Caco-2 (cell line): ENCODE data around the gene LRRN4CL. TPM values are rescaled to one million over a fixed set of nuclear protein-coding genes. Genes with fewer than 3 reads are reported as not detected.

Source experiments
- BruUV-seq: library from RNA; stranded (reverse); fragments of 400-500 nt; replicated peaks from 2 replicates; lab custom pipeline; 2021; lab: Mats Ljungman, UMichigan
- CTCF ChIA-PET: fragments of 300-600 bp; sonication (Branson Sonifier 250); formaldehyde crosslinking; loops from one replicate; lab custom pipeline; 2022; ENCODE audit warnings: antibody characterized with exemption; lab: Charles Lee
- POLR2A ChIA-PET: fragments of 300-600 bp; sonication (Branson Sonifier 250); formaldehyde crosslinking; loops from one replicate; lab custom pipeline; 2022; ENCODE audit warnings: antibody characterized with exemption; lab: Charles Lee
- DNase-seq, 2 experiments: peaks; one replicate each; pipeline versions ENCODE4 v3.0.0 to v3.0.0-alpha.2; 2020 to 2022
- H3K27me3 ChIP-seq: replicated peaks from 2 replicates; pipeline ENCODE4 v1.6.0; 2011; ENCODE audit warnings: low read length; ENCODE audit not compliant: control insufficient read depth, insufficient read depth
- H3K36me3 ChIP-seq: 2 replicates; pipeline ENCODE4 v1.5.1; 2011; ENCODE audit warnings: low read length; ENCODE audit not compliant: control insufficient read depth, insufficient read depth
- H3K4me1 ChIP-seq: fragments of 250-450 bp; sonication (Bioruptor Pico); 2 replicates; pipeline ENCODE4 v1.5.1; 2020; ENCODE audit warnings: mild to moderate bottlenecking
- H3K4me3 ChIP-seq: 2 replicates; pipeline ENCODE4 v1.5.1; 2011; ENCODE audit warnings: low read depth, mild to moderate bottlenecking, control low read depth, low read length
- H3K9me3 ChIP-seq: fragments of 250-450 bp; sonication (Bioruptor Pico); 2 replicates; pipeline ENCODE4 v1.5.1; 2020; ENCODE audit warnings: mild to moderate bottlenecking, moderate library complexity
- H3K27ac Mint-ChIP-seq: one replicate; pipeline ENCODE4 v1.8.0; 2022; ENCODE audit warnings: mixed read lengths; ENCODE audit not compliant: unreplicated experiment
- H3K27me3 Mint-ChIP-seq: one replicate; pipeline ENCODE4 v1.8.0; 2022; ENCODE audit warnings: mixed read lengths; ENCODE audit not compliant: insufficient read depth, unreplicated experiment
- H3K36me3 Mint-ChIP-seq: one replicate; pipeline ENCODE4 v1.8.0; 2022; ENCODE audit warnings: mild to moderate bottlenecking, mixed read lengths; ENCODE audit not compliant: insufficient read depth, unreplicated experiment
- H3K4me1 Mint-ChIP-seq: one replicate; pipeline ENCODE4 v1.8.0; 2022; ENCODE audit warnings: low read depth, mixed read lengths; ENCODE audit not compliant: unreplicated experiment
- H3K4me3 Mint-ChIP-seq: one replicate; pipeline ENCODE4 v1.8.0; 2022; ENCODE audit warnings: mild to moderate bottlenecking, moderate library complexity, mixed read lengths; ENCODE audit not compliant: unreplicated experiment
- H3K9me3 Mint-ChIP-seq: one replicate; pipeline ENCODE4 v1.8.0; 2022; ENCODE audit warnings: mixed read lengths; ENCODE audit not compliant: unreplicated experiment
- CTCF ChIP-seq, 2 experiments: fragments of 200-600 bp in 1 of 2; IDR thresholded peaks; 1 replicate in 1 of 2; 2 replicates in 1 of 2; pipeline versions ENCODE4 v1.5.1 to v1.8.0; 2011 to 2022; ENCODE audit warnings: antibody characterized with exemption in 1 of 2, control low read depth in 1 of 2, inconsistent platforms in 1 of 2, low read depth in 1 of 2, low read length in 1 of 2, mild to moderate bottlenecking in 1 of 2, moderate library complexity in 1 of 2; ENCODE audit not compliant: insufficient read depth in 1 of 2, severe bottlenecking in 1 of 2, unreplicated experiment in 1 of 2
- intact Hi-C: fragments of 100-400 bp; cut with micrococcal nuclease; formaldehyde crosslinking; loops from one replicate; pipeline ENCODE4 v1.10.0; 2022; ENCODE audit not compliant: unreplicated experiment
- total RNA-seq: library from RNA; stranded (reverse); gene quantifications from 2 replicates; pipeline ENCODE4 v1.2.3, GENCODE V29; 2022

The LRRN4CL gene
- total RNA-seq, 1 experiment from 2014 or later = 0.64 TPM

GRCh38 chr11:62708793-62709192, 19.5 kb upstream of the LRRN4CL start:
- Mint-ChIP-seq H3K36me3 (peaks cover 87% of the 10 kb centered on the region), H3K4me3 (no peak overlapping the region), H3K9me3 (no peaks in the 10 kb centered on the region), H3K27me3 (no peaks in the 10 kb centered on the region), H3K27ac (no peak overlapping the region), H3K4me1 (peaks cover 27% of the 10 kb centered on the region)
- no TSS peak for BruUV-seq
- intact Hi-C loops = no loop called here
- ChIA-PET POLR2A (interaction anchor here (1.0 kb wide), 1 partner anchor 19 kb away, joined by 4 read pairs; the partner anchor contains the start of gene TTC9C), CTCF (no interaction called here)
- no peak for TF ChIP-seq CTCF (IDR thresholded peaks at IDR 0.05; ENCODE audit: insufficient read depth in 1 of 2, low read depth in 1 of 2, low read length in 1 of 2, severe bottlenecking in 1 of 2, unreplicated experiment in 1 of 2)
- no peak for DNase-seq
- Histone ChIP-seq H3K36me3 (0 out of 2 replicates have a peak, but pooled peaks cover 3% of the 10 kb centered on the region), H3K4me1 (peaks cover 23% of the 10 kb centered on the region), H3K9me3 (no peaks in the 10 kb centered on the region), H3K4me3 (no peak overlapping the region), H3K27me3 (no peaks in the 10 kb centered on the region)

DNA sequence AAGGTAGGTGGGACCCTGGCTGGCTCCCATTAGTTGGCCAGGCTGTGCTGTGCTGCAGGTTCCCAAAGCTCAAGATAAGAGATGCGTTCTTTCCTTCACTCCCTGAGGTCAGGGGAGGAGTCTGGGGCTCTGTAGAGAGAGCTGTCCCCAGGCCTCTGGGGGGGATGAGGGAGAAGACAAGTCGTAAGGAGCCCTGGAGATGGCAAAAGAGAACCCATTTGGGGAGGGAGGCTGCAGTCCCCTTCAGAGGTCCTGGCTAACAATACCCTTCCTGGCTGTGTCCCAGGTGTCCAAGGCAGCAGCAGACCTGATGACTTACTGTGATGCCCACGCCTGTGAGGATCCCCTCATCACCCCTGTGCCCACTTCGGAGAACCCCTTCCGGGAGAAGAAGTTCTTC, 19.1 kb upstream of the LRRN4CL start:
- Histone ChIP-seq H3K36me3 (0 out of 2 replicates have a peak, but pooled peaks cover 3% of the 10 kb centered on the region), H3K27me3 (no peaks in the 10 kb centered on the region), H3K4me1 (peaks cover 18% of the 10 kb centered on the region), H3K9me3 (no peaks in the 10 kb centered on the region), H3K4me3 (no peak overlapping the region)
- H3K27me3 Mint-ChIP-seq = no peaks in the 10 kb centered on the region
- ChIA-PET POLR2A (interaction anchor here (1.0 kb wide), 1 partner anchor 20 kb away, joined by 4 read pairs; the partner anchor contains the start of gene TTC9C), CTCF (interaction anchor here (0.5 kb wide), 1 partner anchor 36 kb away, joined by 3 read pairs; no protein-coding TSS in a partner anchor)
- intact Hi-C loops = no loop called here
- H3K4me3 Mint-ChIP-seq = no peak overlapping the region
- no TSS peak for BruUV-seq
- H3K36me3 Mint-ChIP-seq = peaks cover 83% of the 10 kb centered on the region
- peak overlapping the region; percentile 97 for H3K27ac Mint-ChIP-seq
- TF ChIP-seq CTCF (IDR thresholded peaks at IDR 0.05; ENCODE audit: insufficient read depth in 1 of 2, low read depth in 1 of 2, low read length in 1 of 2, severe bottlenecking in 1 of 2, unreplicated experiment in 1 of 2) = no peak
- no peak for DNase-seq
- H3K4me1 Mint-ChIP-seq = peaks cover 23% of the 10 kb centered on the region
- no peaks in the 10 kb centered on the region for H3K9me3 Mint-ChIP-seq

DNA sequence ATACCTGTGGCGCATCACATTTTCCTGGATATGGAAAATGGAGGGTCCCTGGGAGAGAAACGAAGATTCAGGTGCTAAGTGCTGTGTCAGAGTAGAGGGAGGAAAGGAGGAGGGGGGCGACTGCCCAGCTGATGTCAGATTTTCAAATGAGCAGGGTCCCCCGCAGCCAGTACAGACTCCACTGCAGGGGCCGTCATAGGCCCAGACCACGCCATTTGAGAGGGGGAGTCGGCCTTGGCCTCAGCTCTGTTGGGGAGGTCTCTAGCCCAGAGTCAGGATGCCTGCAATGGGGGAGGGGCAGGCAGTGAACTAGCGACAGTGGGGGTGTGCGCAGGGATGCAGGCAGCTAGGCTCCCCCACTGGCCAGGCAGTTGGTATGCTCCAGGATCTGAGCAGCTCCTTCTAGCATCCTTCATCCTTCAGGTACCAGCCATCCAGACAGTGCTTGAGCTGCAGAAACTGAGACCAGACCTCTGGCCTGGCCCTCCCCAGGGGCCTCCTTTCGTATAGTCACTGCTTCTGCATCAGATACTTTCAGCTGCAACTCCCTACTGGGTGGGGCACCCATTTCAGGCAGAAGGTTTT, 18.0 kb upstream of the LRRN4CL start, which contains the start of the genes BSCL2 and GNG3:
Gene BSCL2 (minus strand): TSS at position 148 of the 585 bp plus-strand sequence. CDS start 229 bp downstream, outside the sequence.
Gene GNG3 (plus strand): TSS at position 400 of the 585 bp plus-strand sequence. CDS start 620 bp downstream, outside the sequence.
- H3K4me3 ChIP-seq = peak within 1 kb of the TSS; percentile 24
- H3K27me3 ChIP-seq = no peaks in the 10 kb centered on the region
- Mint-ChIP-seq H3K27me3 (no peaks in the 10 kb centered on the region), H3K27ac (peak within 1 kb of the TSS; percentile 97), H3K36me3 (peaks cover 79% of the 10 kb centered on the region), H3K4me3 (peak within 1 kb of the TSS; percentile 96), H3K9me3 (no peaks in the 10 kb centered on the region), H3K4me1 (peaks cover 18% of the 10 kb centered on the region)
- H3K9me3 ChIP-seq = no peaks in the 10 kb centered on the region
- intact Hi-C loops = no loop called here
- no peak for TF ChIP-seq CTCF (IDR thresholded peaks at IDR 0.05; ENCODE audit: insufficient read depth in 1 of 2, low read depth in 1 of 2, low read length in 1 of 2, severe bottlenecking in 1 of 2, unreplicated experiment in 1 of 2)
- ChIA-PET POLR2A (interaction anchor here (0.6 to 1.8 kb wide), 3 partner anchors 20 to 1630 kb away, joined by 3 to 5 read pairs (median 4); partner anchors contain the start of genes EEF1G and HNRNPUL2), CTCF (no interaction called here)
- H3K4me1 ChIP-seq = peaks cover 9% of the 10 kb centered on the region; the same call in 1 of the 2 replicates
- peak; percentile 38 to 58 for DNase-seq
- peaks cover 2% of the 10 kb centered on the region; the same call in 1 of the 2 replicates for H3K36me3 ChIP-seq
- no TSS peak for BruUV-seq
